Right lobe of liver (tissue), 6 donors: ENCODE results near the gene CAMK2B. TPM values are rescaled to one million over a fixed set of nuclear protein-coding genes. Genes with fewer than 3 reads are reported as not detected.

ENCODE experiments used
- ATAC-seq, 4 donors: fragments of 200-7000 bp; cut with Tn5 transposase; one replicate each; pipeline ENCODE4 v1.9.1; 2020; ENCODE audit warnings: mild to moderate bottlenecking in 4 of 4, moderate library complexity in 4 of 4
- DNase-seq, 3 donors: peaks; one replicate each; pipeline ENCODE4 v3.0.0-alpha.2; 2020
- H3K27ac ChIP-seq, 3 donors: fragments of 200-600 bp; one replicate each; pipeline ENCODE4 v1.8.0; 2022
- H3K27me3 ChIP-seq, 2 donors: fragments of 200-600 bp; one replicate each; pipeline ENCODE4 v1.8.0; 2022
- H3K36me3 ChIP-seq, 4 donors: fragments of 200-600 bp; sonication (generic) in 1 of 4; one replicate each; pipeline versions ENCODE4 v1.5.1 to v1.8.0; 2017 to 2022; ENCODE audit warnings: control low read depth in 1 of 4
- H3K4me1 ChIP-seq, 4 donors: fragments of 200-600 bp; sonication (generic) in 1 of 4; one replicate each; pipeline versions ENCODE4 v1.5.1 to v1.8.0; 2017 to 2022; ENCODE audit warnings: control low read depth in 1 of 4
- H3K4me3 ChIP-seq, 3 donors: fragments of 200-600 bp; one replicate each; pipeline ENCODE4 v1.8.0; 2022
- H3K9me3 ChIP-seq, 4 donors: fragments of 200-600 bp; sonication (generic) in 1 of 4; one replicate each; pipeline versions ENCODE4 v1.5.1 to v1.8.0; 2017 to 2022; ENCODE audit warnings: control low read depth in 1 of 4
- CTCF ChIP-seq, 4 donors: fragments of 200-600 bp in 3 of 4; fragments of 450-650 bp in 1 of 4; IDR thresholded peaks; one replicate each; pipeline versions ENCODE4 v1.5.1 to v1.8.0; 2016 to 2022; ENCODE audit warnings: antibody characterized with exemption in 4 of 4, mild to moderate bottlenecking in 2 of 4
- POLR2A ChIP-seq: fragments of 450-650 bp; IDR thresholded peaks from one replicate; pipeline ENCODE4 v1.6.1; 2017; ENCODE audit warnings: antibody characterized with exemption, mild to moderate bottlenecking
- WGBS: methylation state at CpG from one replicate; pipeline ENCODE4 v1.1.6; 2018; ENCODE audit warnings: low coverage, low lambda C conversion rate; ENCODE audit not compliant: insufficient coverage; ENCODE audit errors: missing lambda C conversion rate; 5-methylcytosine and 5-hydroxymethylcytosine counted together
- intact Hi-C, 2 donors: fragments of 100-400 bp; cut with DNase I; formaldehyde crosslinking; loops; one replicate each; pipeline versions ENCODE4 v1.11.2 to v1.14.1; 2022
- total RNA-seq, 6 experiments: library from RNA; depleted of rRNA in 2 of 6; stranded (reverse); fragments of >200 nt in 2 of 6; fragmentation: NEBNext Ultra II Directional in 3 of 6; extraction: Animal tissue kit (Norgen Biotek cat#: 25700) in 3 of 6; gene quantifications; one replicate each; pipeline versions ENCODE4 v1.1.0 to v1.2.4, GENCODE V29; 2016 to 2023
- donor health status: DM: no; HTN: yes; CAD: no.
- donor health status: DM: no; HTN: no; CAD: no.
- donor health status: DM: no; HTN: no; CAD: no.
- donor health status: DM: no; HTN: yes; CAD: no.
- donor health status: DM: no; HTN: yes; CAD: no.

The CAMK2B gene
- total RNA-seq, 6 experiments from 2014 or later: 2.1 to 5.1 (median 3.3) TPM

- Histone ChIP-seq H3K27ac (no peak overlapping the region), H3K27me3 (no peaks in the 10 kb centered on the region), H3K9me3 (no peaks in the 10 kb centered on the region), H3K36me3 (no peaks in the 10 kb centered on the region), H3K4me1 (no peaks in the 10 kb centered on the region), H3K4me3 (no peak overlapping the region)
- TF ChIP-seq POLR2A (no peak), CTCF (IDR thresholded peaks at IDR 0.05) (no peak)
- ATAC-seq: no peak
- intact Hi-C loops: no loop called here
- no peak for DNase-seq
- WGBS: 88% methylated on average over 1 of the region's 1 CpG
Observed at GRCh38 chr7:44368885-44369284, 43.5 kb upstream of the CAMK2B start.

- H3K27me3 ChIP-seq: no peaks in the 10 kb centered on the region
- no peaks in the 10 kb centered on the region for H3K4me1 ChIP-seq
- H3K36me3 ChIP-seq: no peaks in the 10 kb centered on the region
- TF ChIP-seq CTCF (IDR thresholded peaks at IDR 0.05) (no peak), POLR2A (no peak)
- H3K27ac ChIP-seq: no peak overlapping the region
- H3K4me3 ChIP-seq: no peak overlapping the region
- intact Hi-C loops: no loop called here
- no peak for DNase-seq
- H3K9me3 ChIP-seq: no peaks in the 10 kb centered on the region
- ATAC-seq: no peak
Observed at GRCh38 chr7:44368455-44368854, 43.1 kb upstream of the CAMK2B start.

GRCh38 chr7:44367475-44368043 lies 42.2 kb upstream of the CAMK2B start:
- H3K36me3 ChIP-seq: no peaks in the 10 kb centered on the region
- no peak overlapping the region for H3K4me3 ChIP-seq
- H3K27me3 ChIP-seq: no peaks in the 10 kb centered on the region
- DNase-seq (no peak), ATAC-seq (peak in 1 of 4 donors; percentile 19)
- H3K4me1 ChIP-seq: no peaks in the 10 kb centered on the region
- intact Hi-C loops: no loop called here
- no peak overlapping the region for H3K27ac ChIP-seq
- no peak for TF ChIP-seq CTCF (IDR thresholded peaks at IDR 0.05)
- no peak for TF ChIP-seq POLR2A
- no CpG with 5 or more reads among the region's 5 CpGs for WGBS
- H3K9me3 ChIP-seq: no peaks in the 10 kb centered on the region

- H3K27ac ChIP-seq: no peak overlapping the region
- H3K4me1 ChIP-seq: no peaks in the 10 kb centered on the region
- no peaks in the 10 kb centered on the region for H3K27me3 ChIP-seq
- no peak for ATAC-seq
- no peak for DNase-seq
- H3K9me3 ChIP-seq: no peaks in the 10 kb centered on the region
- intact Hi-C loops: no loop called here
- no peak for TF ChIP-seq POLR2A
- TF ChIP-seq CTCF (IDR thresholded peaks at IDR 0.05): no peak
- H3K36me3 ChIP-seq: no peaks in the 10 kb centered on the region
- H3K4me3 ChIP-seq: no peak overlapping the region
- 89% methylated on average over 4 of the region's 4 CpGs for WGBS
Observed at GRCh38 chr7:44366986-44367385, 41.6 kb upstream of the CAMK2B start.

GRCh38 chr7:44353668-44354067 lies 28.3 kb upstream of the CAMK2B start:
- no peaks in the 10 kb centered on the region for H3K27me3 ChIP-seq
- DNase-seq (no peak), ATAC-seq (no peak)
- intact Hi-C loops: no loop called here
- no peak overlapping the region for H3K27ac ChIP-seq
- no peaks in the 10 kb centered on the region for H3K9me3 ChIP-seq
- no peaks in the 10 kb centered on the region for H3K36me3 ChIP-seq
- no peaks in the 10 kb centered on the region for H3K4me1 ChIP-seq
- H3K4me3 ChIP-seq: no peak overlapping the region
- TF ChIP-seq CTCF (IDR thresholded peaks at IDR 0.05): no peak
- TF ChIP-seq POLR2A: no peak
- 48% methylated on average over 2 of the region's 2 CpGs for WGBS
